Stimulated activated CD8-positive, alpha-beta memory T cell treated with anti-CD3 and anti-CD28 coated beads, Interleukin-4, amount 100 ng/mL, for 4 hours (primary cell): ENCODE data around the gene PUM2.

Experiments
- DNase-seq, 2 donors: peaks; one replicate each; pipeline ENCODE4 v3.0.0-alpha.2; 2020; ENCODE audit warnings: low read depth in 2 of 2, low spot score in 1 of 2

Gene PUM2

GRCh38 chr2:20346565-20347381, 3.9 kb downstream of the PUM2 start:
- no peak for DNase-seq

- DNase-seq, result no peak
These were observed 7.5 kb downstream of the PUM2 start for GRCh38 chr2:20343128-20343527.

- DNase-seq, result no peak
These were observed 11.6 kb downstream of the PUM2 start for GRCh38 chr2:20339012-20339411.

GRCh38 chr2:20334605-20335203, 15.9 kb downstream of the PUM2 start:
- DNase-seq, result no peak

- DNase-seq, result no peak
These were observed 16.9 kb downstream of the PUM2 start for GRCh38 chr2:20333738-20334137.

GRCh38 chr2:20330192-20330591, 20.5 kb downstream of the PUM2 start:
- DNase-seq, result no peak

- DNase-seq, result no peak
These were observed 23.3 kb downstream of the PUM2 start for GRCh38 chr2:20327370-20327769.

GRCh38 chr2:20326163-20326780, 24.4 kb downstream of the PUM2 start:
- DNase-seq, result no peak

- DNase-seq, result no peak
These were observed 27.9 kb downstream of the PUM2 start for GRCh38 chr2:20322527-20323300.

GRCh38 chr2:20317690-20318089, 33.0 kb downstream of the PUM2 start:
- DNase-seq, result no peak

- DNase-seq, result no peak
These were observed 33.4 kb downstream of the PUM2 start for GRCh38 chr2:20317197-20317596.

GRCh38 chr2:20314562-20315501, 35.8 kb downstream of the PUM2 start:
- no peak for DNase-seq

GRCh38 chr2:20313659-20314058, 37.0 kb downstream of the PUM2 start:
- DNase-seq, result no peak

GRCh38 chr2:20309001-20309400, 41.6 kb downstream of the PUM2 start:
- no peak for DNase-seq

GRCh38 chr2:20307311-20307710, 43.3 kb downstream of the PUM2 start:
- no peak for DNase-seq

- DNase-seq, result no peak
These were observed 46.2 kb downstream of the PUM2 start for GRCh38 chr2:20304411-20304810.

- no peak for DNase-seq
These were observed 46.7 kb downstream of the PUM2 start for GRCh38 chr2:20303966-20304365.

GRCh38 chr2:20302019-20302418, 48.6 kb downstream of the PUM2 start:
- DNase-seq, result no peak

- no peak for DNase-seq
These were observed 50.0 kb downstream of the PUM2 start for GRCh38 chr2:20300656-20301055.

GRCh38 chr2:20299113-20299512, 51.5 kb downstream of the PUM2 start:
- DNase-seq, result no peak

GRCh38 chr2:20294231-20294630, 56.4 kb downstream of the PUM2 start:
- no peak for DNase-seq
